Stomach (tissue), 4 donors: ENCODE measurements around the gene SPDYE9.
"Not testable (repeated sequence)": the region's sequence is repeated elsewhere in the genome, so short reads cannot be mapped to it uniquely, and the experiment has no call there.

Experiments
- CTCF ChIP-seq, 7 experiments: fragments of 450-650 bp in 4 of 7; fragments of 200-600 bp in 3 of 7; sonication (generic) in 3 of 7; IDR thresholded peaks; one replicate each; pipeline ENCODE4 v1.5.1; 2016 to 2019; ENCODE audit warnings: antibody characterized with exemption in 7 of 7, control low read depth in 2 of 7, mild to moderate bottlenecking in 1 of 7
- POLR2A ChIP-seq, 4 donors: fragments of 450-650 bp; IDR thresholded peaks; one replicate each; pipeline ENCODE4 v1.6.1; 2016; ENCODE audit warnings: antibody characterized with exemption in 4 of 4, control low read depth in 2 of 4, mild to moderate bottlenecking in 1 of 4, moderate library complexity in 1 of 4

GRCh38 chr7:73130612-73131011, 44.8 kb upstream of the SPDYE9 start:
- TF ChIP-seq POLR2A, CTCF (IDR thresholded peaks at IDR 0.05): not testable (repeated sequence)
